Cardiac fibroblast (primary cell): ENCODE results near the gene PTMA.

Experiments
- DNase-seq, 2 donors: peaks; one replicate each; pipeline versions ENCODE4 v3.0.0 to v3.0.0-alpha.2; 2010; ENCODE audit warnings: low read depth in 2 of 2
- H3K4me3 ChIP-seq, 2 donors: replicated peaks in 1 of 2; 1 replicate in 1 of 2; 2 replicates in 1 of 2; pipeline ENCODE4 v1.5.1; 2011; ENCODE audit warnings: low read depth in 2 of 2, low read length in 2 of 2, mild to moderate bottlenecking in 2 of 2, moderate library complexity in 1 of 2
- CTCF ChIP-seq: IDR thresholded peaks from one replicate; pipeline ENCODE4 v1.5.1; 2011; ENCODE audit warnings: low read depth, mild to moderate bottlenecking, low read length, inconsistent platforms

Gene PTMA

GRCh38 chr2:231684314-231685223, 23.8 kb upstream of the PTMA start:
- H3K4me3 ChIP-seq, result no peak overlapping the region
- no peak for TF ChIP-seq CTCF
- no peak for DNase-seq

DNA sequence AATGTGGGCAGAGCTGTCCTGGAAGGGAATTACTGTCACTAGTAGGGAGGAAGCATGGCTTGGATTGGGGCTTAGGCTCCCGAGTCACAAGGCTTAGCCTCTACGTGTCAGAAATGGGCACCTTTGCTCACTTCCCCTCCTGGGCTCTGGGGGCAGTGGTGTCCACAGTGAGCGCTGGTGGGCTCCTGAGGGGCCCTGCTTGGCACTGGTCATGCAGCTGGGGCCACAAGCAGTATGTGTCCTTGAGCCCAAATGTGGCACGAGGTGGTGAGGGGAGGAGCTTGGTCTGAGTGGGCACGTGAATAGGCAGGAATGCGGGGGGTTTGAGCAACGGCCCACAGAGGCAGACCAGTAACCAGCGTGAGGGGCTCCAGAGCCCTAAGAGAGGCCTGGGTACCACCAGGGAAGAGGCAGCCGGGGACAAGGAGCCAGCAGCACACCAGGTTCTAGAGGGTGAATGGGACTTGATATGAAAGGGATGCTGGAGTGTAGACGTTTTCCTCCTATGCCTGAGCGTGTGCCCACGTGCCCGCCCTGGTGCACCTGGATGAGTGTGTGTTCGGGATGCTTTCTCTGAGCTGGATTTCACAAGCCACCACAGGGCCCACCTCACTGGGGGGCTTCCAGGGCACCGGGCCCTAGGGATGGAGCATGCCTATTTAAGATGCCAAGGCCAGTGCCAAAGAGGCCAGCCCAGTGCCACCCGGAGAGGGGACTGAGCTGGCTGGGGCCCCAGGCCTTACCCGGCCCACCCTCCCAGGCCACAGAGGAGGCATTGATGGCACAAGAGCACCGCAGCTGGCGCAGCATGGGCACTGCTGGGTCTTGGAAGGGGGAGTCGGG, 22.8 kb upstream of the PTMA start:
- no peak overlapping the region for H3K4me3 ChIP-seq
- peak; percentile 36 for TF ChIP-seq CTCF

GRCh38 chr2:231686192-231687100, 21.9 kb upstream of the PTMA start:
- no peak for DNase-seq
- no peak for TF ChIP-seq CTCF
- H3K4me3 ChIP-seq, result no peak overlapping the region

More for the DNA sequence above, 22.8 kb upstream of the PTMA start:
- DNase-seq, result no peak

DNA sequence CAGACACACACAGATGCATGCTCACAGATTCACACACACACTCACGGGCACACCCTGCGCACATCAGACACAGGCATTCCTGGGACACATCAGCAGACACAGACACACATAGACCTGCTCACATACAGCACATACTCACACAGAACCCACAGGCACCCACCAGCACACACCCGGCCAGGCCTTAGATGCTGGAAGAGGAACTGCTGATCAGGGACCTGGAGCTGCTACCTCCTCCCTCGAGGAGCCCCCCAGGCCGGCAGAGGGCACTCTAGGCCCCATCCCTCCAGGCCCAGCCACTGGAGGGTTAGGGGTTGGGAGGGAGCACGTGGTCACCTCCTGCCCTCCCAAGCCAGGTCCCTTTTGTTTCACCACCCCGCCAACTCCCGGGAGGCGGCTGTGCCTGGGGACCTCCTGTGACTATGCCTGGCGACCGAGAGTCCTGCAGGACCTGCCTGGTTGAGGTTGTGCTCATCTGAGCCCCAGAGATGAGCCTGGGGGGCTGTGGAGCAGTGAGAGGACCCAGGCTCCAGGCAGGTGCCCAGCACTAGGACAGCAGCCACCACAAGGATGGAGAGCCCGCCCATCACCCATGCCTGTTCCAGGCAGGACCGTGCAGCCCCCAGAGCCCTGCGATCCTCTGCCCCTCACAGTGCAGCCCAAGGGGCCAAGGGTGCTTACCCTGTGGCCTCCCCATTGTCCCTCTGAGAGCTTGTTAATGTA, 21.0 kb upstream of the PTMA start:
- H3K4me3 ChIP-seq, result no peak overlapping the region
- DNase-seq, result peak; percentile 30 to 60
- TF ChIP-seq CTCF, result peak; percentile 61

DNA sequence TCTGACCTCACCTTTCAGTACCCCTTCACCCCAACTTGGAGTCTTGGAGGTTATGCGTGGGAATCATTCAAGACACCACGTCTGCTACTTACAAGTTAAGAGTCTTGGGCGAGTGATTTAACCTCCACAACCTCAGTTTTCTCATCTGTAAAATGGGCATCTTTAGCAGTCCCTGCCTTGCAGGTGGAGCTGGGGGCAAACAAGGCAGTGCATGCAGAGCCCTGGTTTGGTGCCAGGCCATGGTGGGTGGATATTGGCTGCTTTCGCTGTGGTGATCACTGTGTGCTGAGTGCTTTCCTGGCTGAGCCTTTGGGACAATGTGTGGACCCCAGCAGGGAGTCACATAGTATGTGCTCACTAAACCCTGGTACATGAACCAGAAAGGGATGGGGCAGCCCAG, 20.4 kb upstream of the PTMA start:
- no peak overlapping the region for H3K4me3 ChIP-seq
- no peak for DNase-seq
- TF ChIP-seq CTCF, result no peak

- no peak for DNase-seq
- no peak for TF ChIP-seq CTCF
- H3K4me3 ChIP-seq, result no peak overlapping the region
Measured at GRCh38 chr2:231688719-231689118, 19.6 kb upstream of the PTMA start.
